GM12878 (cell line): ENCODE measurements around the gene FKBP14. TPM values are rescaled to one million over a fixed set of nuclear protein-coding genes. Genes with fewer than 3 reads are reported as not detected.
A peak's percentile ranks its signal among the peaks of the same experiment; 100 is the strongest.

Experiments used
- CREM ChIP-seq: IDR thresholded peaks from 2 replicates; pipeline ENCODE4 v1.6.1; 2014; ENCODE audit warnings: antibody characterized with exemption, low read depth
- GABPA ChIP-seq: IDR thresholded peaks from 2 replicates; pipeline ENCODE4 v1.6.1; 2014; ENCODE audit warnings: antibody characterized with exemption, low read depth, mild to moderate bottlenecking, inconsistent platforms
- IRF4 ChIP-seq: IDR thresholded peaks from 2 replicates; pipeline ENCODE4 v1.6.1; 2011; ENCODE audit warnings: low read depth, low read length
- NR2F1 ChIP-seq: fragments of 450-650 bp; conservative IDR thresholded peaks from 2 replicates; pipeline ENCODE4 v1.6.1; 2017; ENCODE audit warnings: mild to moderate bottlenecking
- RFX5 ChIP-seq: IDR thresholded peaks from 2 replicates; pipeline ENCODE4 v1.6.1; 2011; ENCODE audit warnings: low read depth, low read length, improper control_type of control experiment
- SMAD1 ChIP-seq: fragments of 450-650 bp; IDR thresholded peaks from 2 replicates; pipeline ENCODE4 v1.6.1; 2018; ENCODE audit warnings: mild to moderate bottlenecking, low read depth; ENCODE audit not compliant: partially characterized antibody
- SREBF2 ChIP-seq: IDR thresholded peaks from 2 replicates; pipeline ENCODE4 v1.6.1; 2012; ENCODE audit warnings: mild to moderate bottlenecking, low read length
- TAF1 ChIP-seq: IDR thresholded peaks from 2 replicates; pipeline ENCODE4 v1.6.1; 2011; ENCODE audit warnings: mild to moderate bottlenecking, low read depth, low read length, borderline replicate concordance
- TCF3 ChIP-seq: IDR thresholded peaks from 2 replicates; pipeline ENCODE4 v1.6.1; 2012; ENCODE audit warnings: low read depth, mild to moderate bottlenecking, low read length, borderline replicate concordance; ENCODE audit not compliant: insufficient read depth
- polyA plus RNA-seq, 11 experiments: library from polyadenylated mRNA; depleted of rRNA in 4 of 11; unstranded in 6 of 11; stranded (reverse) in 5 of 11; fragments of >200 nt; fragmentation: Nextera tagmentation in 4 of 11; fragmentation: Illumina TruSeq in 1 of 11; extraction: Ambion mirVana in 4 of 11; extraction: Trizol in 1 of 11; gene quantifications; 1 replicate in 1 of 11; 2 replicates in 10 of 11; pipeline versions ENCODE4 v1.2.1 to v1.2.3, GENCODE V29; 2011 to 2016; ENCODE audit warnings: inconsistent platforms in 2 of 11, missing spikeins in 2 of 11, low read depth in 1 of 11
- total RNA-seq, 4 experiments: library from RNA; depleted of rRNA in 3 of 4; stranded (reverse); fragments of >200 nt in 3 of 4; fragmentation: Illumina TruSeq in 1 of 4; extraction: Trizol in 1 of 4; gene quantifications; 2 replicates each; pipeline versions ENCODE4 v1.2.1 to v1.2.3, GENCODE V29; 2013 to 2021
- TF ChIP-seq, protein P1 (sequence below), 3 experiments: IDR thresholded peaks in 2 of 3; conservative IDR thresholded peaks in 1 of 3; 2 replicates each; pipeline ENCODE4 v1.5.1; 2011; ENCODE audit warnings: low read depth in 3 of 3, low read length in 3 of 3, mild to moderate bottlenecking in 3 of 3, control low read depth in 2 of 3, moderate library complexity in 2 of 3, inconsistent platforms in 1 of 3, mixed read lengths in 1 of 3; ENCODE audit not compliant: control insufficient read depth in 2 of 3, insufficient read depth in 1 of 3; ENCODE audit errors: extremely low read depth in 1 of 3
- TF ChIP-seq, protein P2 (sequence below): fragments of 450-650 bp; IDR thresholded peaks from 2 replicates; pipeline ENCODE4 v1.6.1; 2017; ENCODE audit warnings: low read depth, mild to moderate bottlenecking, moderate library complexity
- TF ChIP-seq, protein P3 (sequence below): fragments of 450-650 bp; IDR thresholded peaks from 2 replicates; pipeline ENCODE4 v1.6.1; 2017; ENCODE audit warnings: antibody characterized with exemption, mild to moderate bottlenecking, moderate library complexity

FKBP14 gene
- total and polyA plus RNA-seq, 10 of the 15 experiments (the other 5 are each of a cell fraction or from before 2014, with no cell fraction given) = 2.7 to 8.9 (median 5.6) TPM

- TF ChIP-seq, protein P1, sequence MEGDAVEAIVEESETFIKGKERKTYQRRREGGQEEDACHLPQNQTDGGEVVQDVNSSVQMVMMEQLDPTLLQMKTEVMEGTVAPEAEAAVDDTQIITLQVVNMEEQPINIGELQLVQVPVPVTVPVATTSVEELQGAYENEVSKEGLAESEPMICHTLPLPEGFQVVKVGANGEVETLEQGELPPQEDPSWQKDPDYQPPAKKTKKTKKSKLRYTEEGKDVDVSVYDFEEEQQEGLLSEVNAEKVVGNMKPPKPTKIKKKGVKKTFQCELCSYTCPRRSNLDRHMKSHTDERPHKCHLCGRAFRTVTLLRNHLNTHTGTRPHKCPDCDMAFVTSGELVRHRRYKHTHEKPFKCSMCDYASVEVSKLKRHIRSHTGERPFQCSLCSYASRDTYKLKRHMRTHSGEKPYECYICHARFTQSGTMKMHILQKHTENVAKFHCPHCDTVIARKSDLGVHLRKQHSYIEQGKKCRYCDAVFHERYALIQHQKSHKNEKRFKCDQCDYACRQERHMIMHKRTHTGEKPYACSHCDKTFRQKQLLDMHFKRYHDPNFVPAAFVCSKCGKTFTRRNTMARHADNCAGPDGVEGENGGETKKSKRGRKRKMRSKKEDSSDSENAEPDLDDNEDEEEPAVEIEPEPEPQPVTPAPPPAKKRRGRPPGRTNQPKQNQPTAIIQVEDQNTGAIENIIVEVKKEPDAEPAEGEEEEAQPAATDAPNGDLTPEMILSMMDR (IDR thresholded peaks at IDR 0.05 in 2 of 3, conservative IDR thresholded peaks at IDR 0.05 in 1 of 3; ENCODE audit: control insufficient read depth in 2 of 3, extremely low read depth in 1 of 3, insufficient read depth in 1 of 3, low read depth in 3 of 3, low read length in 3 of 3) = no peak
- TF ChIP-seq SMAD1 (peak; percentile 33), CREM (no peak), GABPA (0 out of 2 replicates have a peak, but pooled peaks have one; percentile 1), SREBF2 (no peak), TAF1 (peak; percentile 68), RFX5 (no peak), NR2F1 (0 out of 2 replicates have a peak, but pooled peaks have one; percentile 17), TCF3 (no peak), IRF4 (no peak)
- TF ChIP-seq, protein P2, sequence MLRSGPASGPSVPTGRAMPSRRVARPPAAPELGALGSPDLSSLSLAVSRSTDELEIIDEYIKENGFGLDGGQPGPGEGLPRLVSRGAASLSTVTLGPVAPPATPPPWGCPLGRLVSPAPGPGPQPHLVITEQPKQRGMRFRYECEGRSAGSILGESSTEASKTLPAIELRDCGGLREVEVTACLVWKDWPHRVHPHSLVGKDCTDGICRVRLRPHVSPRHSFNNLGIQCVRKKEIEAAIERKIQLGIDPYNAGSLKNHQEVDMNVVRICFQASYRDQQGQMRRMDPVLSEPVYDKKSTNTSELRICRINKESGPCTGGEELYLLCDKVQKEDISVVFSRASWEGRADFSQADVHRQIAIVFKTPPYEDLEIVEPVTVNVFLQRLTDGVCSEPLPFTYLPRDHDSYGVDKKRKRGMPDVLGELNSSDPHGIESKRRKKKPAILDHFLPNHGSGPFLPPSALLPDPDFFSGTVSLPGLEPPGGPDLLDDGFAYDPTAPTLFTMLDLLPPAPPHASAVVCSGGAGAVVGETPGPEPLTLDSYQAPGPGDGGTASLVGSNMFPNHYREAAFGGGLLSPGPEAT = peak; percentile 38; the same call in 1 of the 2 replicates
- TF ChIP-seq, protein P3, sequence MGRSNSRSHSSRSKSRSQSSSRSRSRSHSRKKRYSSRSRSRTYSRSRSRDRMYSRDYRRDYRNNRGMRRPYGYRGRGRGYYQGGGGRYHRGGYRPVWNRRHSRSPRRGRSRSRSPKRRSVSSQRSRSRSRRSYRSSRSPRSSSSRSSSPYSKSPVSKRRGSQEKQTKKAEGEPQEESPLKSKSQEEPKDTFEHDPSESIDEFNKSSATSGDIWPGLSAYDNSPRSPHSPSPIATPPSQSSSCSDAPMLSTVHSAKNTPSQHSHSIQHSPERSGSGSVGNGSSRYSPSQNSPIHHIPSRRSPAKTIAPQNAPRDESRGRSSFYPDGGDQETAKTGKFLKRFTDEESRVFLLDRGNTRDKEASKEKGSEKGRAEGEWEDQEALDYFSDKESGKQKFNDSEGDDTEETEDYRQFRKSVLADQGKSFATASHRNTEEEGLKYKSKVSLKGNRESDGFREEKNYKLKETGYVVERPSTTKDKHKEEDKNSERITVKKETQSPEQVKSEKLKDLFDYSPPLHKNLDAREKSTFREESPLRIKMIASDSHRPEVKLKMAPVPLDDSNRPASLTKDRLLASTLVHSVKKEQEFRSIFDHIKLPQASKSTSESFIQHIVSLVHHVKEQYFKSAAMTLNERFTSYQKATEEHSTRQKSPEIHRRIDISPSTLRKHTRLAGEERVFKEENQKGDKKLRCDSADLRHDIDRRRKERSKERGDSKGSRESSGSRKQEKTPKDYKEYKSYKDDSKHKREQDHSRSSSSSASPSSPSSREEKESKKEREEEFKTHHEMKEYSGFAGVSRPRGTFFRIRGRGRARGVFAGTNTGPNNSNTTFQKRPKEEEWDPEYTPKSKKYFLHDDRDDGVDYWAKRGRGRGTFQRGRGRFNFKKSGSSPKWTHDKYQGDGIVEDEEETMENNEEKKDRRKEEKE = no peak
Measured at GRCh38 chr7:29988424-29989256, 37.9 kb downstream of the FKBP14 start (continued).
